Esophagus squamous epithelium (tissue), 4 donors: ENCODE measurements around the gene CNNM4.

Source experiments
- POLR2A ChIP-seq, 4 donors: fragments of 450-650 bp; IDR thresholded peaks; one replicate each; pipeline ENCODE4 v1.6.1; 2017; ENCODE audit warnings: antibody characterized with exemption in 4 of 4, mild to moderate bottlenecking in 4 of 4, moderate library complexity in 3 of 4
- TF ChIP-seq, protein P1 (sequence below), 6 experiments: fragments of 450-650 bp in 4 of 6; fragments of 200-600 bp in 2 of 6; sonication (generic) in 2 of 6; IDR thresholded peaks; one replicate each; pipeline ENCODE4 v1.5.1; 2016 to 2019; ENCODE audit warnings: antibody characterized with exemption in 6 of 6, mild to moderate bottlenecking in 4 of 6, moderate library complexity in 4 of 6

DNA sequence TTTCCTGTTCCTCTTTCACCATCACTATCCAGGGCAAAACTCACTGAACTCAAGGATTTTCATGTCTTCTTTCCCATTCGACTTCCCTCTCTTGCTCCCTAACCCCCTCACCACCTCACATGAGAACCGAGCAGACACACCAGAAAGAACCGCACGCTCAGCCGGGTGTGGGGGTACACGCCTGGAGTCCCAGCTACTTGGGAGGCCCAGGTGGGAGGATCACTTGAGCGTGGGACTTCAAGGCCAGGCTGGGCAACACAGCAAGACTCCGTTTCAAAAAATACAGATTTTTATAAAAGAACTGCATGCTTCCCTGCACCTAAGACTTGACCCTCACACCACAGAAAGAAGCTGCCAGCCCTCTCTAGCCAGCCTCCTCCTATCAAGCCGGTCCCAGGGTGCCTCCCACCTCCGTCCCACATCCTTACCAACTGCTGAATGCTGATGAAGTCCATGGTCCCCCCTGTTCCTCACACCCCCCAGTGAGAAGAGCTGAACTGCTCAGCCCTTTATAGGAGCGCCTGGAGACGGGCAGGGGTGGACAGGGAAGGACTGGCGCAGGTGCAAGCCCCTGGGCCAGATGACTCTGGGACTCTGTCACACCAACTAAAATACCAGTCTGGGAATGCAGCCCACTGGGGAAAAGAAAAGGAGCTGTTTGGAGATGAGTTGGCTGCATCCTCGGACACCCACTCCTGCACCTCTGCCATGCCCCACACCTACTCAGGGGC, 83.0 kb downstream of the CNNM4 start, which contains the start of gene ANKRD23:
- TF ChIP-seq, protein P1, sequence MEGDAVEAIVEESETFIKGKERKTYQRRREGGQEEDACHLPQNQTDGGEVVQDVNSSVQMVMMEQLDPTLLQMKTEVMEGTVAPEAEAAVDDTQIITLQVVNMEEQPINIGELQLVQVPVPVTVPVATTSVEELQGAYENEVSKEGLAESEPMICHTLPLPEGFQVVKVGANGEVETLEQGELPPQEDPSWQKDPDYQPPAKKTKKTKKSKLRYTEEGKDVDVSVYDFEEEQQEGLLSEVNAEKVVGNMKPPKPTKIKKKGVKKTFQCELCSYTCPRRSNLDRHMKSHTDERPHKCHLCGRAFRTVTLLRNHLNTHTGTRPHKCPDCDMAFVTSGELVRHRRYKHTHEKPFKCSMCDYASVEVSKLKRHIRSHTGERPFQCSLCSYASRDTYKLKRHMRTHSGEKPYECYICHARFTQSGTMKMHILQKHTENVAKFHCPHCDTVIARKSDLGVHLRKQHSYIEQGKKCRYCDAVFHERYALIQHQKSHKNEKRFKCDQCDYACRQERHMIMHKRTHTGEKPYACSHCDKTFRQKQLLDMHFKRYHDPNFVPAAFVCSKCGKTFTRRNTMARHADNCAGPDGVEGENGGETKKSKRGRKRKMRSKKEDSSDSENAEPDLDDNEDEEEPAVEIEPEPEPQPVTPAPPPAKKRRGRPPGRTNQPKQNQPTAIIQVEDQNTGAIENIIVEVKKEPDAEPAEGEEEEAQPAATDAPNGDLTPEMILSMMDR (IDR thresholded peaks at IDR 0.05): no peak
- no peak for TF ChIP-seq POLR2A (IDR thresholded peaks at IDR 0.05)
